HL-60/S4 treated with retinoic acid at 250 ng/mL for 4 days and 3 days (cell line): ENCODE measurements around the gene EXD2.
"Not testable (repeated sequence)": the region's sequence is repeated elsewhere in the genome, so short reads cannot be mapped to it uniquely, and the experiment has no call there.

Source experiments
- in situ Hi-C: fragments of 300-500 bp; cut with MboI; formaldehyde crosslinking; loops from 2 replicates; pipeline ENCODE4 v1.7.0; 2022; ENCODE audit warnings: low sequenced_read_pairs

The EXD2 gene

GRCh38 chr14:69193721-69194120, 2.4 kb downstream of the EXD2 start:
- in situ Hi-C loops = no loop called here

DNA sequence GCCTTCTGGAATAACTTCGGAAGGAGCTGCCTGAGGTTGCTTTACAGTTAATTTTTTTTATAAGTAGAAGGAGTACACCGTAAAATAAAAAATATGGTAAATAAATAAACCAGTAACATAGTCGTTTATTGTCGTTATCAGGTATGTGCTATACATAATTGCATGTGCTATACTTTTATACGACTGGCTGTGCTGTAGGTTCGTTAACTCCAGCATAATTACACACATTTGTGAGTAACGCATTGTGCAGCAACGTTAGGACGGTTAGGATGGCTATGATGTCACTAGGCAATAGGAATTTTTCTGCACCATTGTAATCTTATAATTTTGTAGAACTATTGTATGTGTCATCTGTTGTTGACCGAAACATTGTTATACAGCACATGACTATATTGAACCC, 8.5 kb downstream of the EXD2 start:
- in situ Hi-C loops = no loop called here

GRCh38 chr14:69204753-69205152, 13.5 kb downstream of the EXD2 start:
- in situ Hi-C loops = no loop called here

DNA sequence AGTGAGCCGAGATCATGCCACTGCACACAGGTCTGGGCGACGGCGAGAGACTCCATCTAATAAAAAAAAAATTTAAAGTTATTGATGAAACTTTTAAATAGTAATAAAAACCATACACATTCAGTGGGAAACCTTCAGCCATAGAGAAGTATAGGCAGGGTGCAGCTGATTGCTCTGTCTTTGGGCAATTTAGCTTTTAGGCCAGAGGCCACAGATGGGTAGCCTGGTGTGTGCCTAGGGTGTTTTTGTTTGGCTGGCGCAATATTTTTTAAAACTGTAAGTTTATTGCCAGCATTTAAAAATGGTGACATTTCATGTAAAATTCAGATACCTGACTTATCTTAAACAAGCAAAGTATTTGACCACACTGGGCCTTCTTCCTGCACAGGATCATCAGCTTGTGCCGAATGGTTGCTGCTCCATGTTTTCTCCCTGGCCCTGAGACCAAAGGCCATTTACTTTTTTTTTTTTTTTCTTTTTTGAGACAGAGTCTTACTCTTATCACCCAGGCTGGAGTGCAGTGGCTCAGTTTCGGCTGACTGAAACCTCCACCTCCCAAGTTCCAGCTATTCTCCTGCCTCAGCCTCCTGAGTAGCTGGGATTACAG, 16.2 kb downstream of the EXD2 start:
- in situ Hi-C loops = no loop called here

DNA sequence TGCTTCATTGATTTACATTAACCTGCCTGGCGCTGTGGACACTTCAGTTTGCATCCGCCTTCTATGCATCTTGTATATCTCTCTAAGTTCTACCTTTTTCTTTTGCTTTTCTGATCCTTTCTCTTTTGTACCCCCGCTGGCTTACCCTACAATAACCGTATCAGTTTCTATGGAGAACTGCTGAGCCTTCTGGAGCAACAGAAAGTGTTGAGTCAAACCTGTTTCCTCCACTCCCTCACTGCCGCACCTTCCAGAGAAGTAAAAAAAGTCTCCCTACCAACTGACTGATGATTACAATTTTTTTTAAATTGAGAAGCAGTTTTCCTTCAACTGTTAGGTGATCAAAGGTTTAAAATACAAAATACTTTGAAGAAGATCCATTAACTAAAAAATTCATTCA, 17.4 kb downstream of the EXD2 start:
- in situ Hi-C loops = no loop called here

DNA sequence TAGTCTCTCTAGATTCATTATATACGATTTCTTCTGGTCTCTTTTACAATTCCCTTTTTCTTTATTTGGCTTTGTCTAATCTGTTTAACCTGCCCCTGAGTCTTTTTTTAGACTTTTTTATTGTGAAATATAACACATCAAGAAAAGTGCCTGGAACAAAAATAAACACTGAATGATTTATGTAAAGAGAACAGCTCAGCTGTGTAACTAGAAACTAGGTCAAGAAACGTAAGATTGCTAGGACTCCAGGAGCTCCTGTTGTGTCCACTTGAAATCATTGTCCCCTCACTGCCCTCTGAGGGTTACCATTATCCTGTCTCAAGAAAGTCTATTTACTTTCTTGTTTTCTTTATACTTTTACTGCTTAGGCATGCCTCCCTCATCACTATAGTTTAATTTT, 23.1 kb downstream of the EXD2 start:
- in situ Hi-C loops = no loop called here

GRCh38 chr14:69217663-69218062, 26.4 kb downstream of the EXD2 start:
- in situ Hi-C loops = not testable (repeated sequence)

GRCh38 chr14:69224946-69225345, 33.6 kb downstream of the EXD2 start:
- in situ Hi-C loops = no loop called here

- in situ Hi-C loops = no loop called here
These were observed 34.9 kb downstream of the EXD2 start for GRCh38 chr14:69226178-69226577.

DNA sequence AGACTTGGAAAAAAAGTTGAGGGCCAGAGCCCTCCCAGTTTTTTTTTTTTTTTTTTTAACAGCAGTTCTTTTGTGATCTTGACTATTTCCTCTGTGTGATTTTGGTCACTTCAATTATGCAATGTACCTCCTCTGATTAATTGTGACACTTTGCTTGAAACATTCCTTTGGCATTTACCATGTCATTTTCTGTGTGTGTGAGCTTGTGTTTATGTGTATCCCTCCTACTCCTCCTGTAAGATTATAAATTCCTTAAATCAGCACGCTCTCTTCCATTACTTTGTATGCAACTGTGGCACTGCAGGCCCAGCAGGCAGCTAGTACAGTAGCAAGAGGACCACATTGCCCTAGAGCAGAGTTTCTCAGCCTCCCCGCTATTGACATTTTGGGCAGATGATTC, 35.4 kb downstream of the EXD2 start:
- in situ Hi-C loops = no loop called here

DNA sequence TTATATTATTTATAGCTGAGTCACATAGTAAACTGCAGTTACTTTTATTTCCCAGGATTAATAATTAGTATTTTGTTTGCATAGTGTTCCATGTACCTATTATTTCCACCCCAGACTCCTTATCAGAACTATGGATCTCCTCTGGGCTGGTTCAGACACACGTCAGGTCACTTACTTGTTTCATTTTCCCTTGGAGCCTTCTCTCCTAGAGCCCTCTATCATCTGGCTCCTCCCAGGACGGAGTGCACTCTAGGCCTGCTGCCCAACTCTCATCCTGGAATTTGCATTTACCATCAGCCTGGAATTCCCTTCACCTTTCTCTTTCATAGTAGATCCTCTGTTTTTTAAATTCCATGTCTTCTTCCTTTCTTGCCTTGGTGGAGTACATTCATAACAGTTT, 40.2 kb downstream of the EXD2 start:
- in situ Hi-C loops = no loop called here

DNA sequence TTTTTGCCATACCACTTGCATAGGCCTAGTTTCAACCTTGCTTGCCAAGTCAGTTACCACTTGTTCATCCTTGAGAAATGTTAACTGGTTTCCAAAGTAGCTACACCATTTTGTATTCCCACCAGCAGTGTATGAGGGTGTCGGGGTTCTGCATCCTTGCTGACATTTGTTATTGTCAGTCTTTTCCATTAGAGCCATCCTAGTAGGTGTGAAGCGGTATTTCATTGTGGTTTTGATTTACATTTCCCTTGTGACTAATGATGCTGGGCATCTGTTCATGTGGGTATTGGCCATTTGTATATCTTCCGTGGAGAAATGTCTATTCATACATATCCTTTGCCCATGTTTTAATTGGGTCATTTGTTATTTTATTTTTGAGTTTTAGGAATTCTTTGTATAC, 41.1 kb downstream of the EXD2 start:
- in situ Hi-C loops = no loop called here

DNA sequence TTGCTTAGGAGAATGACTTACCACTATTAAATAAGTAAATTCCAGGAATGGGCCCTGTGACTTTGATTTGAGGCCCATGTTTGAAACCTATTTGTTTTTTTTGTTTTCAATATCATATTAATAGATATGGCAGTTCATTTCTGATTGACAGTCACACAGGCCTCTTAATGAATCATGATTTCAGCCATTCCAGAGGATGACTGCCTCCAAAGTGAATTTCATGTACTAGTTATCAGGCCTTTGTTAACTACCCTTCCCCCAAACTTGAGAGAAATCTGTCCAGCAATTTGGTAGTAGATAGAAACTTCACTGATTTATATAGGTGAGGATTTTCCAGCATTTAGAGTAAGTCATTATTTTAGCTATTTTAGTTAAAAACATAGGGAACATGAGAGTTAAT, 42.8 kb downstream of the EXD2 start:
- in situ Hi-C loops = no loop called here

DNA sequence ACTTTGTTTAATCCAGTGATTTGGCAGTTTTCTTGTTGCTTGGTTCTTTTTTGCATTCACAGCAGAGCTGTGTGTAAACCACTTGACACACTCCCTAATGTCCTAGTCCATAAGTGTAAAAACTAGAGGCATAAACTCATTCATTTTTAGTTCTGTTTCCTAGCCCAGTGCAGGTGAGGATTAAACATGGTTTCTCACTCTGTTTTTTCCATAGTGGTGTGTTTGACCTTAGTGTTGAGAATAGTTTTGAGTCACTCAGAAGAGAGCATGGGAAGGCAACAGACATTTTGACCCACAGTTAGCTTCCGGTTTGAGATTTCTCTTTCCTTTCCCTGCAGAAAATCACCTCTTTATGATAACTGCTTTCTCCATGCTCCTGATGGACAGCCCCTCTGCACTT, 44.4 kb downstream of the EXD2 start:
- in situ Hi-C loops = no loop called here

GRCh38 chr14:69237142-69237541, 45.8 kb downstream of the EXD2 start:
- in situ Hi-C loops = no loop called here

DNA sequence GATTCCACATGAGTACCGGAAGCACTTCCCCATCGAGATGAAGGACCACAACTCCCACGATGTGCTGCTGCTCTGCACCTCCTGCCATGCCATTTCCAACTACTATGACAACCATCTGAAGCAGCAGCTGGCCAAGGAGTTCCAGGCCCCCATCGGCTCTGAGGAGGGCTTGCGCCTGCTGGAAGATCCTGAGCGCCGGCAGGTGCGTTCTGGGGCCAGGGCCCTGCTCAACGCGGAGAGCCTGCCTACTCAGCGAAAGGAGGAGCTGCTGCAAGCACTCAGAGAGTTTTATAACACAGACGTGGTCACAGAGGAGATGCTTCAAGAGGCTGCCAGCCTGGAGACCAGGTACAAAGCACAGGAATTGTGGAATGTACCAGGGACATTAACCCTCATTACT, 46.3 kb downstream of the EXD2 start:
- in situ Hi-C loops = no loop called here

DNA sequence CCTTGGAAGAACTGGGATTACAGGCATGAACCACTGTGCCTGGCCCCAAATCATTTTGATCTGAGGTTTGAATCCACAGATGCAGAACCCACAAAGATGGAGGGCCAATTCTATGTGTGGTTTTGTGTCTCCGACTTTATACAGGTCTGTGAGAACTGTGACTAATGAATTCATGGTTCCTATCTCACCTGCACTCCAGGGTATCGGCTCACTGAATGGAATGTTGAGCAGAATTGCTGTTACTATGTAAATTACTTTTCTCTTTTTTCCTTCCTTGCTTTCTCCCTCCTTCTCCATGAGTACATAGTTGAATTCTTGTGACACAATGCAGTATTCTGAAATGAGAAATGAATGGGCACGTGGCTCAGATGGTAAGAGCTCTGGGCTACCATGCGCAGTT, 47.6 kb downstream of the EXD2 start:
- in situ Hi-C loops = no loop called here

GRCh38 chr14:69240527-69241173, 49.4 kb downstream of the EXD2 start:
- in situ Hi-C loops = no loop called here

DNA sequence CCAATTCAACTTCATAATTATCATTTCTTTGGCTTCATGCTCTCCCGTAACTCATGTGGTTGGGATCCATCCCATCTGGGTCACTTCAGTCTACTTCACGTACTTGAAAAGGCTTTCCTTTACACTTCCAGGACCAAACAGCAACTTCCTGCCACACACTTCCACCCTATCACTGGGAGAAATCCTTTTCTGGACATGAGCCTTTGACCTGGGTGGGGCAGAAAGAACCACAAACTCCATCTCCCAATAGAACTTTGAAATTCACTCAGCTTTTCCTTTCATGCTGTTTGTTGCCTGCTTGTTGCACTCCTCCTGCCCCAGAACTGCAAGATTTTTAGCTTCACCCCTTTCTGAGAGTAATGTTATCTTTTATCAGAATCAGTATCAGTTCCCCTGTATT, 50.3 kb downstream of the EXD2 start:
- in situ Hi-C loops = no loop called here

DNA sequence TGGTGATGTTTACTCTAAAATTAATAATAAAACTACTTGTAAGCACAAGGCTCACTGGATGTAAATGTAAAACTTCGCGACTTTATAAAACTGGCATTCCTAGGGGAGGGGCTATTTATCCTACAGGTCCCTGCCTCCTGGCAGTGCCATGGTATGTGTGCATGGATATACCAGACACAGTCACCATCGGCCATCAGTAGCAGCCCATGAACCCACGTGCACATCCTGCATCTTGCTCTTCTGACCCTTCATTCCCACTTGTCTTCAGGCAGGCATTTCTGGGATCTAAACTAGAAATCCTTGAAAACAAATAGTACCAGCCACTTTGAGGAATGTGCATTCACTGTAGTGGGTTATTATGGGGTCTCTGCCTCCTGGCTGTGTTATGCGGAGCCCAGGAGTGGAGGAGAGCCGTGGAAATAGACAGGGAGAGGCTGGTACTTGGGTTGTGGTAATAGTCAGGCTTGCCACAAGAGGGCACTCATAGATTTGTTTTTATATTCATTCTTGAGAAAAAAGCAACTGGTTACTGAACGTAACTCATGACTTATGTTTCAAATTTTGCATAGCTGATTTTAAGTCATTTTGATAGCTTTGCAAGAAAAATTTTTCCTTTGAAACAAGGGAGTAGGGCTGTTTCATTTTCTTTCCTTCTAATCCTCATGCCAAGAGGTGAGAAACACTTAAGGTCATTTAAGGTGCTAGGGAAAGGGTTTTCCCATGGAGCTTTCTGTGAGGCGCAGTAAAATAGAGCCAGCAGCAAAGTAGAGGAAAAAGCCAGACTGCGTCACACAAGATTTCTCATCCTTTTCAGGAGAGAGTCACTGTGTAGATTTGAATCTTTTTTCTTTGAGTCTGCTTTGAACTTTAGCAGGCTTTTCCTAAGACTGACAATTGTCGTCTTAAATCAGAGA, 51.3 kb downstream of the EXD2 start:
- in situ Hi-C loops = no loop called here

DNA sequence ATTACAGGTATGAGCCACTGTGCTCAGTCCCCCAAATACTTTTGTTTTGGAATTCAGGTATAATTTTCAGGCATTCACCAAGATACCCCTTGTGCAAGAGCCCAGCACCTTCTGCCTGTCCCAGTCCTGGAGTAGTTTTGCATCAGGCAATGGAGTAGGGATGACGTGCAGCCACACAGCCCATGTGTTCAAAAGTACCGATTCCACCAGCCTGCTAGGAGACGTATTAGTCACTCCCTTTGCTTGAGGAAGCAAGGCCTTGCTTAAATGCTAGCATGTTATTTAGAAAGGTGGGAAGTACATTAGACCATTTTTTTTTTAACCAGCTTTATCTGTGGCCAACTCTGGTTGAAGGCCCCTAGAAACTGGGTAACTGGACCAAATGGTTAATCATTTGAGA, 53.6 kb downstream of the EXD2 start:
- in situ Hi-C loops = no loop called here

GRCh38 chr14:69246331-69246730, 55.0 kb downstream of the EXD2 start:
- in situ Hi-C loops = no loop called here
